Neural cell (in vitro differentiated cells): ENCODE measurements around the gene CYP19A1.

Source experiments
- EZH2 ChIP-seq: fragments of 200-600, 300-800 bp; shearing (Covaris generic), sonication (generic); IDR thresholded peaks from 2 replicates; pipeline ENCODE4 v1.6.1; 2014; ENCODE audit warnings: antibody characterized with exemption, low read length, borderline replicate concordance, mild to moderate bottlenecking; ENCODE audit not compliant: insufficient read depth, poor library complexity, severe bottlenecking
- MXI1 ChIP-seq: fragments of 450-650 bp; conservative IDR thresholded peaks from 2 replicates; pipeline ENCODE4 v1.6.1; 2014; ENCODE audit warnings: antibody characterized with exemption, mild to moderate bottlenecking; ENCODE audit not compliant: poor library complexity, severe bottlenecking
- POLR2AphosphoS5 ChIP-seq: IDR thresholded peaks from 2 replicates; pipeline ENCODE4 v1.6.1; 2012
- RAD21 ChIP-seq: fragments of 450-650 bp; conservative IDR thresholded peaks from 2 replicates; pipeline ENCODE4 v1.6.1; 2014; ENCODE audit warnings: antibody characterized with exemption, mild to moderate bottlenecking, moderate library complexity
- TAF1 ChIP-seq: IDR thresholded peaks from 2 replicates; pipeline ENCODE4 v1.6.1; 2012; ENCODE audit warnings: low read depth
- TF ChIP-seq, protein P1 (sequence below): fragments of 450-650 bp; IDR thresholded peaks from 2 replicates; pipeline ENCODE4 v1.5.1; 2014; ENCODE audit warnings: antibody characterized with exemption, mild to moderate bottlenecking, moderate library complexity; ENCODE audit not compliant: poor library complexity, severe bottlenecking
- TF ChIP-seq, protein P2 (sequence below): IDR thresholded peaks from 2 replicates; pipeline ENCODE4 v1.6.1; 2012; ENCODE audit warnings: borderline replicate concordance

DNA sequence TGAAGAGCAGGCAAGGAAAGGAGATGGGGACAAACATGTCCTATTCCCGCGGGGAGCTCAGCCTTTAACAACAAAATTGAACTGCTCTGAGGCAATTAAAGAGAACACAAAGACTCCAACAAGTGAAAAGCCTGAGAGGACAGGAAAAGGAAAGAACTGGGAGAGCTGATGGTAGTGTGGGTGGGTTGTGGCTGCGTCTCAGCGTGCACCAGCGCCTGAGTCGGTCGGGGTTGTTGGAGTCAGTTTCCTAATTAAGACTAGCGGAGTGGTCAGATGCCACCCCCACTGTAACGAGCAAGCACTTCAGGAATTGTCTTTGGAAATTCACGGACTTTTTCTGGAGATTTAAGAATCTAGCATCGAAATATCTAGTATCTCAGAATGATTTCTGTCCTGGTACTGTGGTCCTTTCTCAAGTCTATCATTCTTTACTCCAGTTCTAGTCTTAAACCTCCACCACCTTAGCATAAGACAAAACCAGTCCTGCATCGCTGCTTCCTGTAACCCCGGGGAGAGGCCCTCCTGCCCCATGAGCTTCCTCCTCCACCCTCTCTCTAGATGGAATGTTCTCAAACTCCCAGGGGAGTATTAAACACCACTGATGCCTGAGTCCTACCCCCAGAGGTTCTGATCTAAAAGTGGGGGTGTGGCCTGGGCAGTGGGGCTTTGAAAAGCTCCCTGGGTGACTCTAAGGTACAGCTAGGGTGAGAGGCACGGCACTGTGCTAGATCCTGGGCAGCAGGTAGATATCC, 104.0 kb downstream of the CYP19A1 start:
- TF ChIP-seq, protein P1, sequence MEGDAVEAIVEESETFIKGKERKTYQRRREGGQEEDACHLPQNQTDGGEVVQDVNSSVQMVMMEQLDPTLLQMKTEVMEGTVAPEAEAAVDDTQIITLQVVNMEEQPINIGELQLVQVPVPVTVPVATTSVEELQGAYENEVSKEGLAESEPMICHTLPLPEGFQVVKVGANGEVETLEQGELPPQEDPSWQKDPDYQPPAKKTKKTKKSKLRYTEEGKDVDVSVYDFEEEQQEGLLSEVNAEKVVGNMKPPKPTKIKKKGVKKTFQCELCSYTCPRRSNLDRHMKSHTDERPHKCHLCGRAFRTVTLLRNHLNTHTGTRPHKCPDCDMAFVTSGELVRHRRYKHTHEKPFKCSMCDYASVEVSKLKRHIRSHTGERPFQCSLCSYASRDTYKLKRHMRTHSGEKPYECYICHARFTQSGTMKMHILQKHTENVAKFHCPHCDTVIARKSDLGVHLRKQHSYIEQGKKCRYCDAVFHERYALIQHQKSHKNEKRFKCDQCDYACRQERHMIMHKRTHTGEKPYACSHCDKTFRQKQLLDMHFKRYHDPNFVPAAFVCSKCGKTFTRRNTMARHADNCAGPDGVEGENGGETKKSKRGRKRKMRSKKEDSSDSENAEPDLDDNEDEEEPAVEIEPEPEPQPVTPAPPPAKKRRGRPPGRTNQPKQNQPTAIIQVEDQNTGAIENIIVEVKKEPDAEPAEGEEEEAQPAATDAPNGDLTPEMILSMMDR = no peak
- TF ChIP-seq TAF1 = no peak
- TF ChIP-seq EZH2 = no peak
- TF ChIP-seq, protein P2, sequence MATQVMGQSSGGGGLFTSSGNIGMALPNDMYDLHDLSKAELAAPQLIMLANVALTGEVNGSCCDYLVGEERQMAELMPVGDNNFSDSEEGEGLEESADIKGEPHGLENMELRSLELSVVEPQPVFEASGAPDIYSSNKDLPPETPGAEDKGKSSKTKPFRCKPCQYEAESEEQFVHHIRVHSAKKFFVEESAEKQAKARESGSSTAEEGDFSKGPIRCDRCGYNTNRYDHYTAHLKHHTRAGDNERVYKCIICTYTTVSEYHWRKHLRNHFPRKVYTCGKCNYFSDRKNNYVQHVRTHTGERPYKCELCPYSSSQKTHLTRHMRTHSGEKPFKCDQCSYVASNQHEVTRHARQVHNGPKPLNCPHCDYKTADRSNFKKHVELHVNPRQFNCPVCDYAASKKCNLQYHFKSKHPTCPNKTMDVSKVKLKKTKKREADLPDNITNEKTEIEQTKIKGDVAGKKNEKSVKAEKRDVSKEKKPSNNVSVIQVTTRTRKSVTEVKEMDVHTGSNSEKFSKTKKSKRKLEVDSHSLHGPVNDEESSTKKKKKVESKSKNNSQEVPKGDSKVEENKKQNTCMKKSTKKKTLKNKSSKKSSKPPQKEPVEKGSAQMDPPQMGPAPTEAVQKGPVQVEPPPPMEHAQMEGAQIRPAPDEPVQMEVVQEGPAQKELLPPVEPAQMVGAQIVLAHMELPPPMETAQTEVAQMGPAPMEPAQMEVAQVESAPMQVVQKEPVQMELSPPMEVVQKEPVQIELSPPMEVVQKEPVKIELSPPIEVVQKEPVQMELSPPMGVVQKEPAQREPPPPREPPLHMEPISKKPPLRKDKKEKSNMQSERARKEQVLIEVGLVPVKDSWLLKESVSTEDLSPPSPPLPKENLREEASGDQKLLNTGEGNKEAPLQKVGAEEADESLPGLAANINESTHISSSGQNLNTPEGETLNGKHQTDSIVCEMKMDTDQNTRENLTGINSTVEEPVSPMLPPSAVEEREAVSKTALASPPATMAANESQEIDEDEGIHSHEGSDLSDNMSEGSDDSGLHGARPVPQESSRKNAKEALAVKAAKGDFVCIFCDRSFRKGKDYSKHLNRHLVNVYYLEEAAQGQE = no peak
- no peak for TF ChIP-seq RAD21
- TF ChIP-seq POLR2AphosphoS5 = no peak
- TF ChIP-seq MXI1 = no peak
